ENCODE results near the gene RAB22A.

Gene RAB22A

DNA sequence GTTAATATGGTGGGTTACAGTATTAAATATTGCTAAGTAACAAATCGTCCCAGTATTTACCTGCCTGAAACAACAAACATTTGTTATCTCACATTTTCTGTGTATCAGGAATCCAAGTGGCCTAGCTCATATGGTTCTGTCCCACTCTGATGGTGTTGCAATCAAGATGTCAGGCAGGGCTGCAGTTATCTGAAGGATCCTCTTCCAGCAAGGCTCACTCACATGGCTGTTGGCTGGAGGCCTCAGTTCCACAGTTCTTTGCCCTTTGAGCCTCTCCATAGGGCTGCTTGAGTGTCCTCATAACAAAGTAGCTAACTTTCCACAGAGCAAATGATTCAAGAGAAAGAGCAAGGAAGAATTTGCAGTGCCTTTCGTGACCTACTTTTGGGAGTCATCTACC is 17.7 kb downstream of the RAB22A start:
- peaks cover 13% of the 10 kb centered on the region for H3K36me3 Mint-ChIP-seq (ENCODE audit: low read depth)
- H3K4me1 Mint-ChIP-seq, result peaks cover 43% of the 10 kb centered on the region
- no peak overlapping the region for H3K4me3 Mint-ChIP-seq
- no peaks in the 10 kb centered on the region for H3K27me3 Mint-ChIP-seq (ENCODE audit: low read depth)
- H3K27ac Mint-ChIP-seq, result no peak overlapping the region
- no peaks in the 10 kb centered on the region for H3K9me3 Mint-ChIP-seq
- TF ChIP-seq, protein P1, sequence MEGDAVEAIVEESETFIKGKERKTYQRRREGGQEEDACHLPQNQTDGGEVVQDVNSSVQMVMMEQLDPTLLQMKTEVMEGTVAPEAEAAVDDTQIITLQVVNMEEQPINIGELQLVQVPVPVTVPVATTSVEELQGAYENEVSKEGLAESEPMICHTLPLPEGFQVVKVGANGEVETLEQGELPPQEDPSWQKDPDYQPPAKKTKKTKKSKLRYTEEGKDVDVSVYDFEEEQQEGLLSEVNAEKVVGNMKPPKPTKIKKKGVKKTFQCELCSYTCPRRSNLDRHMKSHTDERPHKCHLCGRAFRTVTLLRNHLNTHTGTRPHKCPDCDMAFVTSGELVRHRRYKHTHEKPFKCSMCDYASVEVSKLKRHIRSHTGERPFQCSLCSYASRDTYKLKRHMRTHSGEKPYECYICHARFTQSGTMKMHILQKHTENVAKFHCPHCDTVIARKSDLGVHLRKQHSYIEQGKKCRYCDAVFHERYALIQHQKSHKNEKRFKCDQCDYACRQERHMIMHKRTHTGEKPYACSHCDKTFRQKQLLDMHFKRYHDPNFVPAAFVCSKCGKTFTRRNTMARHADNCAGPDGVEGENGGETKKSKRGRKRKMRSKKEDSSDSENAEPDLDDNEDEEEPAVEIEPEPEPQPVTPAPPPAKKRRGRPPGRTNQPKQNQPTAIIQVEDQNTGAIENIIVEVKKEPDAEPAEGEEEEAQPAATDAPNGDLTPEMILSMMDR (IDR thresholded peaks at IDR 0.05; ENCODE audit: unreplicated experiment in 3 of 3), result no peak

DNA sequence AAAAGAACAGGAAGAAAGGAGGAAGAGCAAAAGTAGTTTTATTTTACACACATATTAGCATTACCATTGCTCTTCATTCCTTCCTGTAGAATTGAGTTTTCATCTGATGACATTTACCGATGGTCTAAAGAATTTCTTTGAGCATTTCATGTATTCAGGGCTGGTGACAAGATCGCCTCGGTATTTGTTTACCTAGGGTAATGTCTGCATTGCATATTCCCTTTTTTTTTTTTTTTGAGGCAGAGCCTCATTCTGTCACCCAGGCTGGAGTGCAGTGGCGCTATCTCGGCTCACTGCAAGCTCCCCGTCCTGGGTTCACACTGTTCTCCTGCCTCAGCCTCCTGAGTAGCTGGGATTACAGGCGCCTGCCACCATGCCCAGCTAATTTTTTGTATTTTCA is 19.3 kb downstream of the RAB22A start:
- Mint-ChIP-seq H3K9me3 (no peaks in the 10 kb centered on the region), H3K4me3 (no peak overlapping the region), H3K4me1 (peaks cover 46% of the 10 kb centered on the region), H3K27me3 (ENCODE audit: low read depth) (no peaks in the 10 kb centered on the region), H3K36me3 (ENCODE audit: low read depth) (peaks cover 21% of the 10 kb centered on the region), H3K27ac (peak overlapping the region in 1 of 3 experiments; percentile 69)
- TF ChIP-seq, protein P1 (IDR thresholded peaks at IDR 0.05; ENCODE audit: unreplicated experiment in 3 of 3), result no peak

DNA sequence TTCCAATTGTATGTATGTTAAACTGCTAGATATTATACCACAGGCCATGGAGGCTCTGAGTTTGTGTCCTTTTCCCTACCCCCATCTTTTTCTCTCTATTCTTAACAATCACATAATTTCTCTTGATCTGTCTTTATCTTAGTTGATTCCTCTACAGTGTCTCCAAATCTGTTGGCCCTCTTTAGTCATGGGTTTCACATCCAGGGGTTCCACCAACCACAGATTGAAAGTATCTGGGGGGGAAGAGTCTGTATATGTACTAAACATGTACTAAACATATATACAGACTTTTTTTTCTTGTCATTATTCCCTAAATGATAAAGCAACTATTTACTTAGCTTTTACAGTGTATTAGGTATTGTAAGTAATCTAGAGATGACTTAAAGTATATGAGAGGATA is 20.2 kb downstream of the RAB22A start:
- H3K9me3 Mint-ChIP-seq, result no peaks in the 10 kb centered on the region

DNA sequence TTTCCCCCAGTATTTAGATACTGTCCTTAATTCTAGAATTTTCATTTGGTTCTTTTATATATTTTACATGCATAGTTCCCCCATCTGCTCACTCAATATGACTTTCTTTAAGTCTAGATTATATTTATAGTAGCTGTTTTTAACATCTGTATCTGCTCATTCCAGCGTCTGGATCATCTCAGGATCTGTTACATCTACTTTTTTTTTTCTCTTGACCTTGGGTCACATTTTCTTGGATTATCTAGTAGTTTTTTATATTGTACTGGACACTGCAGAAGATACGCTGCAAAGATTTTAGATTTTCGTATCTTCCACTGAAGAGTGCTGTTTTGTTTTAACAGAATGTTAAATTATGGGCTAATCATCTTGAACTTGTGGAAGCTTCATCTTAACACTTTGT is 20.7 kb downstream of the RAB22A start:
- peaks cover 17% of the 10 kb centered on the region for H3K36me3 Mint-ChIP-seq (ENCODE audit: low read depth)
- no peaks in the 10 kb centered on the region for H3K9me3 Mint-ChIP-seq
- H3K4me1 Mint-ChIP-seq, result peaks cover 50% of the 10 kb centered on the region
- TF ChIP-seq, protein P1 (IDR thresholded peaks at IDR 0.05; ENCODE audit: unreplicated experiment in 3 of 3), result no peak
- peak overlapping the region; percentile 69 to 90 (median 82) for H3K27ac Mint-ChIP-seq
- H3K27me3 Mint-ChIP-seq (ENCODE audit: low read depth), result no peaks in the 10 kb centered on the region
- H3K4me3 Mint-ChIP-seq, result no peak overlapping the region

More for the DNA sequence above, 20.2 kb downstream of the RAB22A start:
- H3K4me3 Mint-ChIP-seq, result no peak overlapping the region
- H3K27me3 Mint-ChIP-seq (ENCODE audit: low read depth), result no peaks in the 10 kb centered on the region
- H3K27ac Mint-ChIP-seq, result peak overlapping the region; percentile 9 to 69 (median 33)
- TF ChIP-seq, protein P1 (IDR thresholded peaks at IDR 0.05; ENCODE audit: unreplicated experiment in 3 of 3), result no peak
- peaks cover 46% of the 10 kb centered on the region for H3K4me1 Mint-ChIP-seq
- H3K36me3 Mint-ChIP-seq (ENCODE audit: low read depth), result peaks cover 17% of the 10 kb centered on the region

DNA sequence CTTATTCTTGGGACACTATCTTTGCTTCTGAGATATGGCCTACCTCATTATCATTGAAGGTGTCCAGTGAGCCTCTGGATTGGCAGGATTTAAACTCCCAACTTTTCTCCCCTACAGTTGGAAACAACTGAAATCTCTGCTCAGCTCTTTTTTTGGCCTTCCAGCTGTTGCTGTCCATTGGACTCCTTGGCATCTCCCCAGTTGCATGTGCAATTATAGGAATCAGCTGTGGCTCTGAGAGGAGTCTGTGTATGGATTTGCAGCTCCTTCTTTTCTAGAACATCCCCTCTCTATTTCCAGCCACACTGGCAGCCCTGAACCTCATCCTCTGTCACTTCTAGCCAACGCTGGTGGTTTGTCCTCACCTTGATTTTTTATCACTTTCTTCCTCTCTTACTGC is 21.2 kb downstream of the RAB22A start:
- peaks cover 53% of the 10 kb centered on the region for H3K4me1 Mint-ChIP-seq
- H3K27ac Mint-ChIP-seq, result peak overlapping the region; percentile 69 to 90 (median 82)
- no peaks in the 10 kb centered on the region for H3K27me3 Mint-ChIP-seq (ENCODE audit: low read depth)
- no peaks in the 10 kb centered on the region for H3K9me3 Mint-ChIP-seq
- peaks cover 17% of the 10 kb centered on the region for H3K36me3 Mint-ChIP-seq (ENCODE audit: low read depth)
- TF ChIP-seq, protein P1 (IDR thresholded peaks at IDR 0.05; ENCODE audit: unreplicated experiment in 3 of 3), result no peak
- H3K4me3 Mint-ChIP-seq, result no peak overlapping the region

DNA sequence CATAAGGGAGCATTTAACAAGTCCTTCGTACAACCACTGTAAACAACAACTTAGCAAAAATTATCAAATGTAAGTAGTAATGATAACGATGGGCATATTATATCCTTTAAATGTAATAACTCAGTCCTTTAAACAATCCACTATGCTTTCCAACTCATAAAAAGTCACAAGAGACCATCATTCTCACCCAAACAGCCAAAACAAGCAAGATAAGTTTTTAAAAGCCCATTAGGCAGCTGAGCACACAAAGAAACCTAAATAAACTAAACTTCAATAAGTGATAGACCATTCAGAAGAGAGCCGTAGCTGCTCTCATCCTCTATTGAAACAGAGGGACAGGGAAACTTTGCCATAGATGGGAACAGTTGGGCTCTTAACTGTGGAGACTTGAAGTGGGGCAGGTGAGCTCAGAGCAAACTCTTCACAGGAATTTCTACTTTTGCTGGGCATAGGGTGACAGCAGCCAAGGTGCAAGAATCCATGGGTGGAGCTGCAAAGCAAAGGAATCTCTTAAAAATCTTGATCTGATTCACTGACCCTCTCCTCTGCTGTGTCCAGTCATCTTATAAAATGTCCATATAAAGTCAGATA is 22.5 kb downstream of the RAB22A start:
- TF ChIP-seq, protein P1 (IDR thresholded peaks at IDR 0.05; ENCODE audit: unreplicated experiment in 3 of 3), result no peak
- Mint-ChIP-seq H3K4me1 (peaks cover 51% of the 10 kb centered on the region), H3K27me3 (ENCODE audit: low read depth) (no peaks in the 10 kb centered on the region), H3K36me3 (ENCODE audit: low read depth) (peaks cover 21% of the 10 kb centered on the region), H3K9me3 (no peaks in the 10 kb centered on the region), H3K4me3 (no peak overlapping the region), H3K27ac (peak overlapping the region in 2 of 3 experiments; percentile 49 to 69)

Measured in nephron (organoid).